ENCODE measurements around the gene SASS6. TPM values are rescaled to one million over a fixed set of nuclear protein-coding genes. Genes with fewer than 3 reads are reported as not detected.

The SASS6 gene
- total RNA-seq, 1 donor from 2014 or later, result 5.5 TPM

DNA sequence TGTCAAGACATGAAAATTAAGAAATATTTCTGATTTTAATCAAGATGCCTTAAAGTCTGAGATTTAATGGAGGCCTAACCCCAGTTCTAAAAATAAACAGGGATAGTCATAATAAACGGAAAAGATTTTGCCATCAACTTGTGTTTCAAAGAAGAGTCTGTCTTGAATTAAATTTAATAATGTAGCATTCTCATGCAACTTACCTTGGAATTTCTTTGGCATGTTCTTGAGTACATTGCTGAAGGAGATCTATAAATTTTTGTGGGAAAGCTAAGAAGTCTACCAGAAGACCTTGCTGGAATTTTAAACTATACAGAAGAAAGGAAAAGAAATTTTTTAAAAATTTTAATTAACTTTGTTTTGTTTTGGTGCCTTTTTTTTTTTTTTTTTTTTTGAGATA is 10.6 kb downstream of the SASS6 start:
- ChIA-PET CTCF (no interaction called here), POLR2A (no interaction called here)
- no peak for TF ChIP-seq CTCF (IDR thresholded peaks at IDR 0.05)
- no peak for ATAC-seq (ENCODE audit: low read depth)
- no peak overlapping the region for H3K4me3 Mint-ChIP-seq
- H3K27me3 Mint-ChIP-seq, result no peaks in the 10 kb centered on the region
- no peak for DNase-seq
- H3K36me3 Mint-ChIP-seq (ENCODE audit: low read depth), result peaks cover 37% of the 10 kb centered on the region
- no peaks in the 10 kb centered on the region for H3K9me3 Mint-ChIP-seq
- intact Hi-C loops (cut with micrococcal nuclease), result no loop called here
- H3K27ac Mint-ChIP-seq, result no peak overlapping the region
- no peaks in the 10 kb centered on the region for H3K4me1 Mint-ChIP-seq

DNA sequence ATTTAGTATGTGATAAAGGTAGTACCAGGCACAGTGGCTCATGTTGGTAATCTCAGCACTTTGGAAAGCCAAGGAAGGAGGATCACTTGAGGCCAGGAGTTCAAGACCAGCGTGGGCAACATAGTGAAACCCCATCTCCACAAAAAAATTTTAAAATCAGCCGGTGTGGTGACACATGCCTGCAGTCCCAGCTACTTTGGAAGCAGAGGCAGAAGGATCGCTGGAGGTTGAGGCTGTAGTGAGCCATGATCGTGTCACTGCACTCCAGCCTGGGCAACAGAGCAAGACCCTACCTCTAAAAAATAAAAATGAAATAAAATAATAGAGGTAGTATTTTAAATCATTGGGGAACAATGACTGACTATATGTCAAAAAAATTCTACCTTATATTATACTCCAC is 17.2 kb downstream of the SASS6 start:
- no peak for TF ChIP-seq CTCF (IDR thresholded peaks at IDR 0.05)
- Mint-ChIP-seq H3K27me3 (no peaks in the 10 kb centered on the region), H3K4me3 (no peak overlapping the region), H3K9me3 (no peaks in the 10 kb centered on the region), H3K36me3 (ENCODE audit: low read depth) (peaks cover 22% of the 10 kb centered on the region), H3K27ac (no peak overlapping the region), H3K4me1 (no peaks in the 10 kb centered on the region)
- ChIA-PET POLR2A (no interaction called here), CTCF (no interaction called here)
- DNase-seq (no peak), ATAC-seq (ENCODE audit: low read depth) (no peak)
- intact Hi-C loops (cut with micrococcal nuclease), result no loop called here

DNA sequence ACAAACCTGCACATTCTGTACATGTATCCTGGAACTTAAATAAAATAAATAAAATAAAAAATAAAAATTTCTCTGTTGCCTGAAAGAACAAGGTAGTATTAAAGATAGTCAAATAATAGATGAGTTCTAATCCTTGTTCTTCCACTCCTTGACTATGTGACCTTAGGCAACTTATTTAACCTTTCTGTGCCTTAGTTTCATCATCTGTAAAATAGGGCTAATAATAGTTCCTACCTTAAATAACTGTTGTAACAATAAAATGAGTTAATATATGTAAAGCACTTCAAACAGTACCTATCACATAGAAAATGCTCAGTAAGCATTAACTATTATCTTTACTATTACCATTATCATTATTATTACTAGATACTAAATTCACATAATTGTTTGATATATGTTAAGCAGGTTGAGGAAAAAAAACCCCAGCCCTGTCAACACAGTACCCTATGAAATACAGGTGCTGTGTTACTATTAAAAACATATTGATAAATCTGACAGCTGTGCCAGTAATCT is 23.1 kb downstream of the SASS6 start:
- TF ChIP-seq CTCF (IDR thresholded peaks at IDR 0.05), result no peak
- DNase-seq (no peak), ATAC-seq (ENCODE audit: low read depth) (no peak)
- ChIA-PET POLR2A (interaction anchor here (0.7 kb wide), 1 partner anchor 18 kb away, joined by 3 read pairs; no protein-coding TSS in a partner anchor), CTCF (no interaction called here)
- H3K4me3 Mint-ChIP-seq, result no peak overlapping the region
- intact Hi-C loops (cut with micrococcal nuclease), result no loop called here
- no peaks in the 10 kb centered on the region for H3K9me3 Mint-ChIP-seq
- no peaks in the 10 kb centered on the region for H3K4me1 Mint-ChIP-seq
- no peaks in the 10 kb centered on the region for H3K27me3 Mint-ChIP-seq
- H3K36me3 Mint-ChIP-seq (ENCODE audit: low read depth), result peaks cover 22% of the 10 kb centered on the region
- H3K27ac Mint-ChIP-seq, result no peak overlapping the region

- DNase-seq (no peak), ATAC-seq (ENCODE audit: low read depth) (no peak)
- ChIA-PET CTCF (no interaction called here), POLR2A (no interaction called here)
- Mint-ChIP-seq H3K27ac (no peak overlapping the region), H3K4me3 (no peak overlapping the region), H3K4me1 (no peaks in the 10 kb centered on the region), H3K9me3 (no peaks in the 10 kb centered on the region), H3K27me3 (no peaks in the 10 kb centered on the region), H3K36me3 (ENCODE audit: low read depth) (peaks cover 39% of the 10 kb centered on the region)
- intact Hi-C loops (cut with micrococcal nuclease), result no loop called here
- TF ChIP-seq CTCF (IDR thresholded peaks at IDR 0.05), result no peak
Observed at GRCh38 chr1:100107696-100108095, 25.0 kb downstream of the SASS6 start.

GRCh38 chr1:100101564-100101963 is 31.2 kb downstream of the SASS6 start:
- ATAC-seq (ENCODE audit: low read depth), result no peak
- no peak for TF ChIP-seq CTCF (IDR thresholded peaks at IDR 0.05)
- no peaks in the 10 kb centered on the region for H3K4me1 Mint-ChIP-seq
- H3K4me3 Mint-ChIP-seq, result no peak overlapping the region
- H3K27ac Mint-ChIP-seq, result no peak overlapping the region
- peaks cover 62% of the 10 kb centered on the region for H3K36me3 Mint-ChIP-seq (ENCODE audit: low read depth)
- POLR2A ChIA-PET, result no interaction called here
- no peak for DNase-seq
- H3K9me3 Mint-ChIP-seq, result no peaks in the 10 kb centered on the region
- intact Hi-C loops (cut with micrococcal nuclease), result no loop called here
- CTCF ChIA-PET, result no interaction called here
- no peaks in the 10 kb centered on the region for H3K27me3 Mint-ChIP-seq

All from activated B cell treated with CpG ODN at 0.5 μM for 24 hours (primary cell).